K562 (cell line): ENCODE results near the gene RCOR1. TPM values are rescaled to one million over a fixed set of nuclear protein-coding genes. Genes with fewer than 3 reads are reported as not detected.

Source experiments
- ATAC-seq: fragments of 200-7000 bp; cut with Tn5 transposase; 3 replicates; pipeline ENCODE4 v1.9.1; 2020; ENCODE audit warnings: moderate library complexity
- BruUV-seq: library from RNA; stranded (reverse); fragments of 400-500 nt; replicated peaks from 2 replicates; lab custom pipeline; 2021; lab: Mats Ljungman, UMichigan
- CTCF ChIA-PET: fragments of 300-600 bp; formaldehyde crosslinking; extraction: SDS; loops from one replicate; lab custom pipeline; 2021; ENCODE audit warnings: low intra/inter-chr PET ratio; lab: Yijun Ruan, JAX
- POLR2A ChIA-PET: fragments of 300-600, 350-650 bp; sonication (Branson Sonifier 250); formaldehyde crosslinking; extraction: SDS; loops from one replicate; lab custom pipeline; 2021; ENCODE audit warnings: antibody characterized with exemption, inconsistent platforms; lab: Yijun Ruan, JAX
- DNase-seq, 4 experiments: peaks; one replicate each; pipeline versions ENCODE4 v3.0.0 to v3.0.0-alpha.2; 2011 to 2018; ENCODE audit warnings: low spot score in 3 of 4, mixed read lengths in 3 of 4; ENCODE audit errors: extremely low read depth in 1 of 4
- FAIRE-seq: peaks from 2 replicates; lab custom pipeline; 2011; peaks lifted over from hg19 to GRCh38; lab: Jason Lieb, UNC
- H2AFZ ChIP-seq: 2 replicates; pipeline ENCODE4 v1.6.0; 2011; ENCODE audit warnings: low read depth, low read length, control low read depth, inconsistent platforms
- H3K27ac ChIP-seq: fragments of 200-600 bp; 3 replicates; pipeline ENCODE4 v1.8.0; 2011; ENCODE audit warnings: low read depth, mild to moderate bottlenecking, control low read depth, inconsistent platforms, low read length, moderate library complexity, mixed read lengths; ENCODE audit errors: extremely low read depth
- H3K27me3 ChIP-seq, 2 experiments: fragments of 300-600 bp in 1 of 2; 2 replicates in 1 of 2; 3 replicates in 1 of 2; pipeline versions ENCODE4 v1.6.0 to v1.8.0; 2011; ENCODE audit warnings: inconsistent platforms in 2 of 2, low read length in 2 of 2, mild to moderate bottlenecking in 1 of 2, mixed read lengths in 1 of 2, moderate library complexity in 1 of 2; ENCODE audit not compliant: control insufficient read depth in 2 of 2, insufficient read depth in 2 of 2
- H3K36me3 ChIP-seq: fragments of 300-600 bp; 3 replicates; pipeline ENCODE4 v1.8.0; 2011; ENCODE audit warnings: mild to moderate bottlenecking, low read length, inconsistent platforms; ENCODE audit not compliant: control insufficient read depth, insufficient read depth
- H3K4me1 ChIP-seq, 2 experiments: fragments of 200-600 bp in 1 of 2; replicated peaks in 1 of 2; 2 replicates in 1 of 2; 3 replicates in 1 of 2; pipeline versions ENCODE4 v1.5.1 to v1.8.0; 2011; ENCODE audit warnings: inconsistent platforms in 2 of 2, low read length in 2 of 2, mild to moderate bottlenecking in 1 of 2, mixed read lengths in 1 of 2, moderate library complexity in 1 of 2; ENCODE audit not compliant: control insufficient read depth in 2 of 2, insufficient read depth in 2 of 2
- H3K4me2 ChIP-seq: 2 replicates; pipeline ENCODE4 v1.6.1; 2011; ENCODE audit warnings: low read length, control low read depth, inconsistent platforms, mixed read lengths; ENCODE audit not compliant: insufficient read depth
- H3K4me3 ChIP-seq: fragments of 200-600 bp; sonication (generic), shearing (Covaris generic); 2 replicates; pipeline ENCODE4 v1.5.1; 2016; ENCODE audit warnings: control low read depth, inconsistent platforms
- H3K79me2 ChIP-seq: fragments of 200-600 bp; 3 replicates; pipeline ENCODE4 v1.8.0; 2011; ENCODE audit warnings: low read length, inconsistent platforms; ENCODE audit not compliant: control insufficient read depth, insufficient read depth
- H3K9ac ChIP-seq, 2 experiments: 2 replicates each; pipeline versions ENCODE4 v1.6.0 to v1.6.1; 2011; ENCODE audit warnings: low read depth in 2 of 2, low read length in 2 of 2, control low read depth in 1 of 2, inconsistent platforms in 1 of 2, mild to moderate bottlenecking in 1 of 2, mixed read lengths in 1 of 2; ENCODE audit not compliant: insufficient read depth in 1 of 2
- H3K9me1 ChIP-seq: one replicate; pipeline ENCODE4 v1.6.0; 2011; ENCODE audit warnings: inconsistent platforms, mild to moderate bottlenecking, low read length, moderate library complexity; ENCODE audit not compliant: control insufficient read depth, insufficient read depth
- H3K9me3 ChIP-seq: replicated peaks from 2 replicates; pipeline ENCODE4 v1.5.1; 2011; ENCODE audit warnings: low read depth, low read length, inconsistent platforms; ENCODE audit not compliant: control insufficient read depth, insufficient read depth
- H4K20me1 ChIP-seq: replicated peaks from 2 replicates; pipeline ENCODE4 v1.6.1; 2011; ENCODE audit warnings: low read length, inconsistent platforms, mixed read lengths; ENCODE audit not compliant: control insufficient read depth, insufficient read depth
- NFIC ChIP-seq: fragments of 450-650 bp; IDR thresholded peaks from 2 replicates; pipeline ENCODE4 v1.6.1; 2017; ENCODE audit warnings: mild to moderate bottlenecking, inconsistent platforms
- RUNX1 ChIP-seq: sonication (generic); IDR thresholded peaks from 2 replicates; pipeline ENCODE4 v1.6.1; 2016; ENCODE audit warnings: antibody characterized with exemption, low read depth
- SIRT6 ChIP-seq: IDR thresholded peaks from one replicate; pipeline ENCODE4 v1.6.1; 2012; ENCODE audit warnings: low read depth, mild to moderate bottlenecking, control low read depth, inconsistent platforms, low read length, moderate library complexity
- SMAD3 ChIP-seq: fragments of 450-650 bp; formaldehyde crosslinking; conservative IDR thresholded peaks from 2 replicates; pipeline ENCODE4 v1.4.0; 2020; ENCODE audit warnings: mild to moderate bottlenecking
- TEAD4 ChIP-seq, 2 experiments: sonication (generic) in 1 of 2; formaldehyde crosslinking in 1 of 2; IDR thresholded peaks; 2 replicates each; pipeline versions ENCODE4 v1.6.1 to v1.8.0; 2012 to 2022; ENCODE audit warnings: borderline replicate concordance in 1 of 2, inconsistent platforms in 1 of 2, low read length in 1 of 2, mild to moderate bottlenecking in 1 of 2, missing genetic modification reagents in 1 of 2
- WGBS: fragments of 100-300 bp; shearing (Covaris generic); methylation state at CpG from one replicate; pipeline ENCODE4 v1.1.6; 2016; ENCODE audit warnings: low coverage, mixed read lengths; ENCODE audit not compliant: insufficient coverage; ENCODE audit errors: missing lambda C conversion rate; 5-methylcytosine and 5-hydroxymethylcytosine counted together
- in situ Hi-C: fragments of 300-500 bp; cut with MboI; formaldehyde crosslinking; loops from 4 replicates; pipeline ENCODE4 v1.15.0; 2018; ENCODE audit warnings: inconsistent platforms, mixed read lengths
- intact Hi-C: fragments of 100-400 bp; cut with micrococcal nuclease; formaldehyde crosslinking; loops from 2 replicates; pipeline ENCODE4 v1.14.2; 2022
- polyA plus RNA-seq, 8 experiments: library from polyadenylated mRNA; depleted of rRNA in 4 of 8; stranded (reverse) in 5 of 8; unstranded in 3 of 8; fragments of >200 nt; fragmentation: Nextera tagmentation in 2 of 8; fragmentation: Illumina TruSeq in 1 of 8; extraction: Ambion mirVana in 2 of 8; extraction: Trizol in 1 of 8; gene quantifications; 2 replicates each; pipeline versions ENCODE4 v1.2.1 to v1.2.3, GENCODE V29; 2011 to 2014; ENCODE audit warnings: inconsistent platforms in 1 of 8, missing spikeins in 1 of 8
- total RNA-seq, 7 experiments: library from RNA; depleted of rRNA in 6 of 7; stranded (reverse); fragments of >200 nt in 6 of 7; fragmentation: Illumina TruSeq in 2 of 7; extraction: Trizol in 2 of 7; gene quantifications; 2 replicates each; pipeline versions ENCODE4 v1.2.1 to v1.2.3, GENCODE V29; 2011 to 2021; ENCODE audit warnings: low replicate concordance in 1 of 7
- TF ChIP-seq, protein P1 (sequence below): sonication (generic); formaldehyde crosslinking; IDR thresholded peaks from 2 replicates; pipeline ENCODE4 v1.8.0; 2022; ENCODE audit warnings: mild to moderate bottlenecking, low read depth, missing genetic modification reagents

The RCOR1 gene
- total and polyA plus RNA-seq, 9 of the 15 experiments (the other 6 are each of a cell fraction or from before 2014, with no cell fraction given): 8.5 to 47.9 (median 20.9) TPM

DNA sequence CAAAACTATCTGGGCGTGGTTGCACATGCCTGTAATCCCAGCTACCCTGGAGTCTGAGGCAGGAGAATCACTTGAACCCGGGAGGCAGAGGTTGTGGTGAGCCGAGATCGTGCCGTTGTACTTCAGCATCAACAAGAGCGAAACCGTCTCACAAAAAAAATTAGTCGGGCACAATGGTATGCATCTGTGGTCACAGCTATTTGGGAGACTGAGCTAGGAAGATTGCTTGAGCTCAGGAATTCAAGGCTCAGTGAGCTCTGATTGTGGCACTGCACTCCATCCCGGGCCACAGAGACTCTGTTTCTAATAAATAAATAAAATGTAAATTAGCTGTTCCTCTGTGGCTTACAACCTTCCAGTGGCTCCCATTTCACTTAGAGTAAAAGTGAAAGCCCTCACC lies 28.0 kb downstream of the RCOR1 start:
- in situ Hi-C loops: no loop called here

DNA sequence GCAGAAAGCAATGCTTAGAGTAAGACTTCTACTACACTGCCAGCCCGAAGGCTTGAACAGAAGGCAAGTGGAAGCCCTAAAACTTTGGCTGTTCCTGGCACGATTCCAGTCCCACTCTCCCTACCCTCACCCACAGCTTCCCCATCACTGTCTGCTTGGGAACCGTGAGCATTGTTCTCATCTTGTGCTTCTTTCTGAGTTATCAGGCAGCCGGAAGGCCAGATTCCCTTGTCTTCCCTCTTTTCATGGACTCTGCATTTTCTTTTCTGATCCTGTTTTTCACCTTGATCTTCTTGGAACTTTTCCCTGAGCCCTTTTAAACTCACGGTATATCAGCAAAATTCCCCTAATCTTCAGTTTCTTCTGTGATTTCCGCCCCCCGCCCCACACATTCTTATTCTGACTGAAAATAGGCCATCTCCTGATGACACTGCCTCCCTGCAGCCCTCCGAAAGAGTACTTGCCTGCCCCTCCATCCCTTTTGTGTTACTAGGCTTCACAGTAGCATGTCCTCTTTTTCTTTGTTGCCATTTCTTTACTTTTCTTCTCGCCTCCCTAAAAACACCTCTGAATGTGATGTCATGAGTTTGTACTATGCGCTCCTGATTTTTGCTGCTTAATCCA lies 29.9 kb downstream of the RCOR1 start:
- Histone ChIP-seq H3K4me2 (no peak overlapping the region), H3K79me2 (peaks cover 93% of the 10 kb centered on the region), H3K4me3 (no peak overlapping the region), H4K20me1 (peaks cover 19% of the 10 kb centered on the region; the same call in 1 of the 2 replicates), H3K9ac (peak overlapping the region in 1 of 2 experiments; percentile 64; a peak in 1 of 4 replicates), H3K9me3 (no peaks in the 10 kb centered on the region), H3K27me3 (no peaks in the 10 kb centered on the region), H3K36me3 (peaks cover 39% of the 10 kb centered on the region; the same call in 2 of the 3 replicates), H2AFZ (no peak overlapping the region), H3K9me1 (no peaks in the 10 kb centered on the region), H3K4me1 (peaks cover 0 to 10% of the 10 kb centered on the region in 2 experiments; a peak in 3 of 5 replicates), H3K27ac (no peak overlapping the region)
- WGBS: 69% methylated on average over 8 of the region's 10 CpGs
- DNase-seq (no peak), FAIRE-seq (no peak), ATAC-seq (no peak)
- no TSS peak for BruUV-seq
- ChIA-PET CTCF (no interaction called here), POLR2A (no interaction called here)
- intact Hi-C loops (no loop called here), in situ Hi-C loops (no loop called here)
- TF ChIP-seq RUNX1 (no peak), NFIC (peak; percentile 42), SIRT6 (no peak)
- TF ChIP-seq, protein P1, sequence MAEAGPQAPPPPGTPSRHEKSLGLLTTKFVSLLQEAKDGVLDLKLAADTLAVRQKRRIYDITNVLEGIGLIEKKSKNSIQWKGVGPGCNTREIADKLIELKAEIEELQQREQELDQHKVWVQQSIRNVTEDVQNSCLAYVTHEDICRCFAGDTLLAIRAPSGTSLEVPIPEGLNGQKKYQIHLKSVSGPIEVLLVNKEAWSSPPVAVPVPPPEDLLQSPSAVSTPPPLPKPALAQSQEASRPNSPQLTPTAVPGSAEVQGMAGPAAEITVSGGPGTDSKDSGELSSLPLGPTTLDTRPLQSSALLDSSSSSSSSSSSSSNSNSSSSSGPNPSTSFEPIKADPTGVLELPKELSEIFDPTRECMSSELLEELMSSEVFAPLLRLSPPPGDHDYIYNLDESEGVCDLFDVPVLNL (CRISPR knock-in tag): no peak

More for the DNA sequence above, 28.0 kb downstream of the RCOR1 start:
- H3K27ac ChIP-seq: no peak overlapping the region
- no peak overlapping the region for H3K9ac ChIP-seq
- no TSS peak for BruUV-seq
- H4K20me1 ChIP-seq: peaks cover 11% of the 10 kb centered on the region; the same call in 1 of the 2 replicates
- intact Hi-C loops: no loop called here
- no peaks in the 10 kb centered on the region for H3K27me3 ChIP-seq
- WGBS: 94% methylated on average over 9 of the region's 9 CpGs
- ChIA-PET POLR2A (interaction anchor here (1.0 to 2.1 kb wide), 3 partner anchors 10 to 25 kb away, joined by 3 to 8 read pairs (median 3); no protein-coding TSS in a partner anchor), CTCF (no interaction called here)
- H3K36me3 ChIP-seq: peaks cover 39% of the 10 kb centered on the region; the same call in 2 of the 3 replicates
- no peak overlapping the region for H2AFZ ChIP-seq
- DNase-seq: no peak
- TF ChIP-seq SMAD3 (CRISPR knock-in tag) (no peak), TEAD4 (IDR thresholded peaks at IDR 0.05; ENCODE audit: low read length) (no peak), TEAD4 (CRISPR knock-in tag; IDR thresholded peaks at IDR 0.05; ENCODE audit: borderline replicate concordance) (no peak)
- H3K9me3 ChIP-seq: no peaks in the 10 kb centered on the region
- peaks cover 94% of the 10 kb centered on the region for H3K79me2 ChIP-seq
- H3K9me1 ChIP-seq: no peaks in the 10 kb centered on the region
- peaks cover 0 to 2% of the 10 kb centered on the region in 2 experiments; a peak in 1 of 5 replicates for H3K4me1 ChIP-seq
- H3K4me3 ChIP-seq: no peak overlapping the region
- no peak overlapping the region for H3K4me2 ChIP-seq
- ATAC-seq: no peak
- FAIRE-seq: no peak
